Amniotic stem cell (primary cell): Measurements from ENCODE around the gene NFRKB.

ENCODE experiments used
- DNase-seq: peaks from one replicate; lab custom pipeline; 2025; lab: John Stamatoyannopoulos, UW

NFRKB gene

DNA sequence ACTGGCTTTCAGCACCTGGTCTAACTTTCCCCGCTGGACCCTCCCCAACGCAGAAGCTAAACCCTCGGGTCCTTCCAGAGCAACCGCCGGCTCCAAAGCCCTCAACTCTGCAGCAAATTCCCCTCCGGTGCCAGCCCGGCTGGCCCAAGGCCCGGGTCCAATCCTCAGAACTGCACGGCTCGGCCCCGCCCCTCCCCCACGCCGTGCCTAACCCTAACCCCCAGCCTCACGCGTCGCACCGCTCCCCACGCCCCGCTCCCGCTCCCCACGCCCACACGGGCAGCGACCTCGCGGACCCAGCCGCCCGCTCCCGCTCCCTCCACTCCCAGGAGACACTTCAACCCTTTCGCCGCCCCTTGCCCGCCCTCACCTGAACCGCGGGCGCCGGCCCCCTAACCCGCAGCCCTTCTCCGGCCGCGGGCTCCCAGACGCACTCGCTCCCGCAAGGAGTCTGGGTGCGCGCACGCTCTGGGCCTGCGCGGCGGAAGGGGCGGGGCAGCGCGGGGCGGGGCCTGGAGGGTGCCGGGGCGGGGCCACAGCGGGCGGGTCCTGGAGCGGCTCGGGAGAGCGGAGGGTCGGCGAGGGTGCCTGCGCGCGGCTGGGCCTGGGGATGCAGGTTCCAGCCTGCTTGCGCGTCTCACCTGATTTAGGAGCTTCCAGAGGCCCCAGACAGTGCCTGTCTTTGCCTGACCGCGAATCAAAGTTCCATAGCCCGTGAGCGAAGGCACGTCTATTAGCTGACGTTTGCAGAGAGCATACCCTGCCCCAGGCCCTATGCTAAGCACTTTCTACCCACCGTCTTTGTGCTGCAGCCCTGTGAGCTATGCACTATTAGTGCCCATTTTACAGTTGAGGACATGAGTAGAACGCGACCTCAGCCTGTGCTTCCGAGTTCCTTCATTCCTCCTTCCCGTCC is at the start of gene NFRKB:
Gene NFRKB (minus strand): TSS at position 453 of the 916 bp plus-strand sequence. CDS start 2,729 bp downstream, outside the sequence.
- DNase-seq = peak; percentile 41

GRCh38 chr11:129944696-129945095 is 49.3 kb upstream of the NFRKB start:
- DNase-seq = no peak

DNA sequence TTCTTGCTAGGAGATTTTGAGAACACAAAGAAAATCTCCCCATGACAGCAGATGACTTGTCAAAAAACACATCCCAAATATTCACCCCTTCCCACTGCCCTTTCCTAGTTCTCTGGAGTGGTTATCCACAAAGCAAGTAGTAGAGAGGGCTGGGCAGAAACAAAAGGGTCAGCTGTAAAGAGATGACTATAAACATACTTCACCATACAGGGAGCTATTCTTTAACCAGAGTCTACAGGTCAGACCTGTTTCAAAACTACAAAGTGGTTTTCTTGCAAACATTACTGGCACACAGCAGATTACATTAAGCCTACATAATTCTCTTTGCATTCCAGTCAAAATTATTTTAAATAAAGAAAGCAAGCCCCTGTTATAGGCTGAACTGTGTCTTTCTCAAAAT is 47.7 kb upstream of the NFRKB start:
- DNase-seq = no peak

- DNase-seq = no peak
Measured at GRCh38 chr11:129939510-129939909, 44.1 kb upstream of the NFRKB start.

DNA sequence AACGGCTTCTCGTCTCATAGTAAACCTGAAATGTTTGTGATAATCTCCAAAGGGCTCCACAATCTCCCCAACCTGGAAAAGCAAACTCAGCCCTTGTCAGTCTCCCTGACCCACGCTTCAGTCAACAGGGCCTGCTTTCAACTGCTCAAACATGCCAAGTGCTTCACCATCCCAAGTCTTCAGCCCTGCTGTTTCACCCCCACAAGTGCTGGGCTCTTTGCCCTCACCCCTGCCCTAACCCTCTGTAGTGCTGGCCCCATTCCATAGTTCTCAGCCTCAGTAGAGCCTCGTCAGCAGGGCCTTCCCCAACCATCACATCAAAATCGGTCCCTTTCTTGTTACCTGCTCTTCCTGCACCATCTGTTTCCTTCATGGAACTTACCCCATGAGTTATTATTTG is 43.4 kb upstream of the NFRKB start:
- DNase-seq = no peak

DNA sequence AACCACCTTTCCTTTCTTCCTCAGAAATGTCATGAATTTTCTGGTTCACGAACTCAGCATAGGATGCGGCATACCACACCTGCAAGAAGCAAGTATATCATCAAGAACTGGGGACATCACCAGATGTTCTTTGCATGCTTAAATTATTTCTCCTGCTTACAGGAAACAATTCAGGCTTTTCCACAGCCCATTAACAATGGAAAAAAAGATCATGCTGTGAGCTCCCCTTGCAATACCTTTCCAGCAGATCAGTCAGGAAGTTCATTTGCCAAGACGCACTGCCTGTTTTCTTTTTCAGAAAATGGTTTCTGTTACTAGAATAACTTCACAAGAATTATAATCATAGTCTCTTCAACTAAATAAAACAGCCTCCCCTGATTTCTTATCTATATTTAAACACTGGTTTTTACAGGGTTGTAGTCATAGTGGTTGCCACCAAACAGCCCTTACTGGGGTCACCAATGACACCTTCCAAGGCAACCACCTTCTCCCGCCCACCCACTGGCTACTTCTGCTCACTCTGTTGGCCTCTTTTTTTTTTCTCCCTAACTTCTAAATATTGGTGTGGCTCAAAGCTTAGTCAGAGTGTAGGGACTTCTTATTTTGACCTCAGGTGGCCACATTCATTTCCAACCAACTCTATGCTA is 42.3 kb upstream of the NFRKB start:
- no peak for DNase-seq

DNA sequence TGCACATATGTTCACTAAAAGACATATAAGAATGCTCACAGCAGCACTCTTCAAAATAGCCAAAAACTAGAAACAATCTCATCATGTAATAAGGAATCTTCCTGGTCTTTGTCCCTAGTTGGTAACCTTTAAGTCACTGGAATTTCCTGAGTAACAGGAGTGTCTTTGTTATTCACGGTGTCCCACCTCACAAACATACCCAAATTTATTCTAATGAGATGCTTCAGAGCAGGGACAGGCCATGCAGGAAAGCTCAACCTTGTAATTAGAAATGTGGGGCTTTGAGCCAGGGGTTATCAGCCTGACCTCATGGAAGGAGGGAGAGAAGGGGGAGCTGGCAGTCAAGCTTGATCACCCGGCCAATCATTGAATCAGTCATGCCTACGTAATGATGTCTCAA is 40.3 kb upstream of the NFRKB start:
- no peak for DNase-seq

GRCh38 chr11:129933891-129934290 is 38.5 kb upstream of the NFRKB start:
- DNase-seq = no peak

DNA sequence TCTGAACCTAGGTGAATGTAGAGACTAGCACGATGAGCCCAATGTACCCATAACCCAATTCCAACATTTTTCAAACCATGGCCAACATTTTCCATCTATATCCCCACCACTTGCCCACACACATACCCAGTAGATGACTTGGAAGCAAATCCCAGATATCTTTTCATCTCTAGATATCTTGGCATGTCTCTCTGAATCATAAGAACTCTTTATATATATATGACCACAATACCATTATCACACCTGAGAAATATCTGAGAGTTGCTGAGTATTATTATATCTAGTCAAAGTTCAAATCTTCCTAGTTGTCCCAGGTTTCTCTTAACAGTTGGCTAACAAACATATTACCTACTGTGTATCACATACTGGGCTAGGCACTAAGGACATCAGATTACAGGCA is 37.9 kb upstream of the NFRKB start:
- DNase-seq = no peak

DNA sequence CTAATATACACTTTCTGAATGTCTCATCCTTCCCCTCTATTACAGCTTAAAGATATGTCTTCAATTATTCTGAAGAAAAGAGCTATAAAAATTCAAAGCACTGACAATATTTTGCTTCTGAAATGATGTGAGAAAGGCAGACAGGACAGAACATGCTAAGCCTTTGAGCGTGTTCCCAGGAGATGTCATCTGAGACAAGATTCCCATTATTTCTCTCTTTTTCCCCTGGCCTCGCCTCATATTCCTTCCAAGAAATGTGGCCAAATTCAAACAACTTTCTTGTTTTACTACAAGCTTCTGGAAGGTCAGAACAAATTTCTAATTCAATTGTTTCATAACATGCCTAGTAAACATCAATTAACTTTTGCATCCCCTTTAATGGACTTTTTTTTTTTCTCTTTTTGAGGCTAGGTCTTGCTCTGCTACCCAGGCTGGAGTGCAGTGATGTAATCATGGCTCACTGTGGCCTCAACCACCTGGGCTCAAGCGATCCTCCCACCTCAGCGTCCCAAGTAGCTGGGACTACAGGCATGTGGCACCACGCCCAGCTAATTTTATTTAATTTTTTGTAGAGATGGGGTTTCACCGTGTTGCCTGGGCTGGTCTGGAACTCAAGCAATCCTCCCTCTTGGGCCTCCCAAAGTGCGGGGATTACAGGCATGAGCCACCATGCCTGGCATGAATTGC is 37.1 kb upstream of the NFRKB start:
- DNase-seq = no peak

DNA sequence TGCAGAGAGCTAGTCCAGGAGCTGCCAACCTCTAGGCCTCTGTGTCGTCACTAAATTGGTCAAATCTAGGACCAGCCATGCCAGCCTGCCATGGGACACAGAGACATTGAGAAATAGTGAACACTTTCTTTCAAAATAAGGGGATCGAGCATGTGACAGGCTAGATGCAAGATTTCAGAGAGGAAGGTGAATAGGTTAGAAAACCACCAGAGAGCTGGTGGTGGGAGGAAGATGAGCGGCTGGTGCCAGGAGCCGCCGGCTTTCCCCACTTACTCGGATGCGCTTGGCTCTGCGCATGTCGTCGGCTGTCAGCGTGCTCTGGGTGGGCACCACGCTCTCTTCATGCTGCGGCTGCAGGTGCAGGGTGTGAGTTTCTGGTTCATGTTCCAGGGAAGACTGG is 35.4 kb upstream of the NFRKB start:
- DNase-seq = no peak

GRCh38 chr11:129930296-129930695 is 34.9 kb upstream of the NFRKB start:
- no peak for DNase-seq

- no peak for DNase-seq
Measured at GRCh38 chr11:129929721-129930120, 34.3 kb upstream of the NFRKB start.

GRCh38 chr11:129928923-129929692 is 33.7 kb upstream of the NFRKB start:
- no peak for DNase-seq

DNA sequence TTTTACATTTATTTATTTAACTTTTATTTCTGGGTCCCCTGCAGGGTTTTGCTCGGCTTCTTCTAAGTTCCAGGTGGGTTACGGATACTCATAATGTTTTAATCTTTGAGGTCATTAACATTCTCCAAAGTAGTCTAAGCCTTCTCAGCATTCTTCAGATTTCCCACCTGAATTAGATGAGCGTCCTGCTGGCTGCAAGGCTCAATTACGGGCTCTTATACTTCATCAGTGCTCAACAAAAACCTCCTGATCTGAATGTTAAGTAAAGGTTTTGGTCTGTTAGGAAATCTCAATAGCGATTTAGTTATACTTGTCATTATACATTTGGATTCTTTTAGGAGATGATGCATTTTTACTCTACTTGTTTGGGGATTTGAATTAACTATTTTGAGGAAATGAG is 27.3 kb upstream of the NFRKB start:
- DNase-seq = no peak

GRCh38 chr11:129918361-129918760 is 23.0 kb upstream of the NFRKB start:
- DNase-seq = no peak

DNA sequence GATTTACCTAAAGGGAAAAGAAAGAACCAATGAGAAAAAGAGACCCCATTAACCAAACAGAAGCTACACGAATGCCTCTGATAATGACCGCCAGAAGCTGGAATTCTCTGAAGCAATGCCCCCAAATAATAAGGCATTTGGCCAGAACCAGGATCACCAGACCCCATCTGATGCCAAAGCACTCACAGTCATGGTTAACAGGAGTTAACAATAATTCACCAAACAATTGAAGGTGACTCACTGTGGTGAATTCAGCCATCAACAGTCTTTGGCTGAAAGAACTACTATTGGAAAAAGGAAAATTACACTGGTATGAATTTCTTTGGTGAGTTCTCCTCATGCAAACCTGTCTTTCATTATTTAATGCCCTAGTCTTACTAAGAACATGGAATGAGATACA is 21.9 kb upstream of the NFRKB start:
- no peak for DNase-seq

GRCh38 chr11:129911298-129911697 is 15.9 kb upstream of the NFRKB start:
- DNase-seq = no peak

- no peak for DNase-seq
Measured at GRCh38 chr11:129910360-129910759, 15.0 kb upstream of the NFRKB start.

DNA sequence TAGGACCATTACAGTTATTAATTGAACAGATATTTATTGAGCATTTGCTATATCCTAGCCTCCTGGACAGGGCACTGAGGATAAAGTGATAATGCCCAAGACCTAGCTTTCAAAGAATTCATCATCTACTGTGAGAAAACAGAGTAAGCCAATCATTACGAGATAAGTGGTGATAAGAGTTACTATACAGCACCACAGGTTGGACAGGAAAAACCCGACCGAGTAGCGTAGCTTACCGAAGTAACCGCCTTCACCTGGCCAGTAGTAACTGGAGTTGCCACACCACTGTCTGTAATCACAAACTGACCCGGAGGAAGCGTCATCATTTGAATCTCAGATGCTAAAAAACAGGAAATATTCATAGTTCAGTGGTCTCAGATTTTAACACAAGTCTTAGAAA is 10.0 kb upstream of the NFRKB start:
- no peak for DNase-seq

GRCh38 chr11:129896062-129896461 is 684 bp upstream of the NFRKB start:
- no peak for DNase-seq
